IMR-90 (cell line): Measurements from ENCODE around the gene TMUB1. TPM values are rescaled to one million over a fixed set of nuclear protein-coding genes. Genes with fewer than 3 reads are reported as not detected.

Experiments used
- ATAC-seq: fragments of 200-7000 bp; cut with Tn5 transposase; 2 replicates; pipeline ENCODE4 v1.9.1; 2020; ENCODE audit warnings: low read depth, mild to moderate bottlenecking, moderate library complexity
- BruUV-seq: library from RNA; stranded (reverse); fragments of 400-500 nt; replicated peaks from 2 replicates; lab custom pipeline; 2021; lab: Mats Ljungman, UMichigan
- CTCF ChIA-PET: fragments of 300-600 bp; formaldehyde crosslinking; extraction: SDS; loops from one replicate; lab custom pipeline; 2021; ENCODE audit warnings: antibody characterized with exemption; lab: Yijun Ruan, JAX
- POLR2A ChIA-PET: fragments of 300-600 bp; sonication (Branson Sonifier 250); formaldehyde crosslinking; loops from one replicate; lab custom pipeline; 2022; ENCODE audit warnings: antibody characterized with exemption; ENCODE audit not compliant: unreplicated experiment; lab: Charles Lee
- DNase-seq: peaks from one replicate; pipeline ENCODE4 v3.0.0; 2013
- H2AFZ ChIP-seq: replicated peaks from 2 replicates; pipeline ENCODE3; 2013; ENCODE audit warnings: low read length, mild to moderate bottlenecking; ENCODE audit not compliant: poor library complexity
- H2AK5ac ChIP-seq: 2 replicates; pipeline ENCODE4 v1.6.1; 2013; ENCODE audit warnings: low read depth, low read length, inconsistent platforms
- H2AK9ac ChIP-seq: replicated peaks from 2 replicates; pipeline ENCODE3; 2013; ENCODE audit warnings: mild to moderate bottlenecking, low read depth, low read length, moderate library complexity; ENCODE audit not compliant: poor library complexity
- H2BK120ac ChIP-seq: 2 replicates; pipeline ENCODE4 v1.6.1; 2013; ENCODE audit warnings: low read depth, low read length, inconsistent platforms
- H2BK15ac ChIP-seq: 3 replicates; pipeline ENCODE4 v1.6.1; 2013; ENCODE audit warnings: low read depth, low read length, inconsistent platforms
- H2BK20ac ChIP-seq: 2 replicates; pipeline ENCODE4 v1.6.1; 2013; ENCODE audit warnings: low read depth, mild to moderate bottlenecking, inconsistent platforms, low read length, moderate library complexity
- H2BK5ac ChIP-seq: 2 replicates; pipeline ENCODE4 v1.6.1; 2013; ENCODE audit warnings: mild to moderate bottlenecking, low read depth, low read length, inconsistent platforms; ENCODE audit not compliant: poor library complexity, severe bottlenecking
- H3K14ac ChIP-seq: replicated peaks from 2 replicates; pipeline ENCODE4 v1.6.1; 2013; ENCODE audit warnings: low read depth, low read length, inconsistent platforms
- H3K18ac ChIP-seq: 2 replicates; pipeline ENCODE4 v1.6.1; 2013; ENCODE audit warnings: low read depth, low read length, control low read depth
- H3K23ac ChIP-seq: 2 replicates; pipeline ENCODE4 v1.6.1; 2013; ENCODE audit warnings: low read depth, low read length, inconsistent platforms
- H3K27ac ChIP-seq: 2 replicates; pipeline ENCODE4 v1.5.1; 2013; ENCODE audit warnings: mild to moderate bottlenecking, control low read depth, low read length; ENCODE audit not compliant: insufficient read depth
- H3K27me3 ChIP-seq: 2 replicates; pipeline ENCODE4 v1.6.1; 2013; ENCODE audit warnings: low read length; ENCODE audit not compliant: control insufficient read depth, insufficient read depth
- H3K36me3 ChIP-seq: 2 replicates; pipeline ENCODE4 v1.6.1; 2013; ENCODE audit warnings: low read length, mixed read lengths; ENCODE audit not compliant: control insufficient read depth, insufficient read depth
- H3K4ac ChIP-seq: 2 replicates; pipeline ENCODE4 v1.6.1; 2013; ENCODE audit warnings: low read depth, low read length, inconsistent platforms
- H3K4me1 ChIP-seq: 2 replicates; pipeline ENCODE4 v1.6.1; 2013; ENCODE audit warnings: low read length, mixed read lengths; ENCODE audit not compliant: control insufficient read depth, insufficient read depth
- H3K4me2 ChIP-seq: 2 replicates; pipeline ENCODE4 v1.6.1; 2013; ENCODE audit warnings: low read depth, mild to moderate bottlenecking, control low read depth, low read length, moderate library complexity
- H3K4me3 ChIP-seq: 2 replicates; pipeline ENCODE4 v1.5.1; 2013; ENCODE audit warnings: low read depth, mild to moderate bottlenecking, control low read depth, low read length, moderate library complexity; ENCODE audit not compliant: insufficient read depth
- H3K56ac ChIP-seq: 2 replicates; pipeline ENCODE4 v1.6.1; 2013; ENCODE audit warnings: low read length, inconsistent platforms; ENCODE audit not compliant: insufficient read depth; ENCODE audit errors: extremely low read depth
- H3K79me1 ChIP-seq, 2 experiments: 2 replicates each; pipeline ENCODE4 v1.6.1; 2013; ENCODE audit warnings: low read length in 2 of 2, inconsistent platforms in 1 of 2, low read depth in 1 of 2
- H3K9ac ChIP-seq: 2 replicates; pipeline ENCODE4 v1.6.1; 2013; ENCODE audit warnings: low read depth, low read length, control low read depth
- H3K9me1 ChIP-seq: 2 replicates; pipeline ENCODE4 v1.6.1; 2013; ENCODE audit warnings: low read length, inconsistent platforms; ENCODE audit not compliant: insufficient read depth
- H3K9me3 ChIP-seq: 2 replicates; pipeline ENCODE4 v1.6.1; 2013; ENCODE audit warnings: low read length; ENCODE audit not compliant: control insufficient read depth, insufficient read depth
- H4K20me1 ChIP-seq: 2 replicates; pipeline ENCODE4 v1.6.1; 2013; ENCODE audit warnings: low read length, inconsistent platforms; ENCODE audit not compliant: insufficient read depth
- H4K5ac ChIP-seq: 2 replicates; pipeline ENCODE4 v1.6.1; 2013; ENCODE audit warnings: mild to moderate bottlenecking, low read depth, low read length, control low read depth
- H4K8ac ChIP-seq, 2 experiments: 2 replicates each; pipeline ENCODE4 v1.6.1; 2013; ENCODE audit warnings: low read depth in 2 of 2, low read length in 2 of 2, control low read depth in 1 of 2, inconsistent platforms in 1 of 2
- H4K91ac ChIP-seq: 2 replicates; pipeline ENCODE4 v1.6.1; 2013; ENCODE audit warnings: low read depth, low read length, inconsistent platforms; ENCODE audit not compliant: insufficient read depth
- CEBPB ChIP-seq: IDR thresholded peaks from 2 replicates; pipeline ENCODE4 v1.6.1; 2012; ENCODE audit warnings: low read depth, low read length, improper control_type of control experiment
- FOS ChIP-seq: fragments of 150-350 bp; IDR thresholded peaks from 2 replicates; pipeline ENCODE4 v1.6.1; 2016; ENCODE audit warnings: low read depth, low read length
- NFE2L2 ChIP-seq: fragments of 150-350 bp; IDR thresholded peaks from 2 replicates; pipeline ENCODE4 v1.6.1; 2016; ENCODE audit warnings: low read depth, mild to moderate bottlenecking, low read length
- RAD21 ChIP-seq: IDR thresholded peaks from 2 replicates; pipeline ENCODE4 v1.6.1; 2012; ENCODE audit warnings: low read length, improper control_type of control experiment
- WGBS, 2 experiments: methylation state at CpG; one replicate each; pipeline versions ENCODE4 v1.1.5 to v1.1.7; 2013; ENCODE audit warnings: missing lambda C conversion rate in 2 of 2; ENCODE audit not compliant: insufficient read length in 1 of 2; ENCODE audit errors: extremely low coverage in 2 of 2; 5-methylcytosine and 5-hydroxymethylcytosine counted together
- dilution Hi-C: fragments of 300-500 bp; cut with HindIII; formaldehyde crosslinking; loops from one replicate; pipeline ENCODE4 v1.14.3; 2018; ENCODE audit warnings: low sequenced_read_pairs; ENCODE audit not compliant: unreplicated experiment
- in situ Hi-C: fragments of 300-500 bp; cut with MboI; formaldehyde crosslinking; loops from 3 replicates; pipeline ENCODE4 v1.14.3; 2019; ENCODE audit warnings: low sequenced_read_pairs, inconsistent platforms, mixed read lengths
- intact Hi-C: fragments of 100-400 bp; cut with micrococcal nuclease; formaldehyde crosslinking; loops from 2 replicates; pipeline ENCODE4 v1.10.0; 2022
- polyA plus RNA-seq, 3 experiments: library from polyadenylated mRNA; depleted of rRNA; stranded (reverse); fragments of >200 nt; gene quantifications; 2 replicates each; pipeline ENCODE4 v1.2.3, GENCODE V29; 2012; ENCODE audit warnings: low replicate concordance in 1 of 3
- total RNA-seq: library from RNA; depleted of rRNA; stranded (reverse); fragments of >200 nt; gene quantifications from 2 replicates; pipeline ENCODE4 v1.2.3, GENCODE V29; 2012

Gene TMUB1
- total and polyA plus RNA-seq, 2 of the 4 experiments (the other 2 are of a cell fraction): 6.8 to 29.8 TPM

GRCh38 chr7:151121380-151122170 is 38.3 kb upstream of the TMUB1 start:
- Histone ChIP-seq H4K20me1 (peaks cover 38% of the 10 kb centered on the region), H3K27ac (no peak overlapping the region), H3K9ac (no peak overlapping the region), H4K91ac (no peak overlapping the region), H3K14ac (no peak overlapping the region), H2BK5ac (no peak overlapping the region), H3K4ac (no peak overlapping the region), H3K27me3 (no peaks in the 10 kb centered on the region), H4K5ac (no peak overlapping the region), H4K8ac (no peak overlapping the region), H3K79me1 (peaks cover 14 to 45% of the 10 kb centered on the region in 2 experiments), H2AK9ac (no peak overlapping the region), H2BK15ac (no peak overlapping the region), H3K18ac (no peak overlapping the region), H3K23ac (no peak overlapping the region), H3K4me1 (no peaks in the 10 kb centered on the region), H3K9me3 (no peaks in the 10 kb centered on the region), H3K36me3 (peaks cover 73% of the 10 kb centered on the region), H2AK5ac (no peak overlapping the region), H3K56ac (no peak overlapping the region), H2BK20ac (no peak overlapping the region), H3K4me3 (no peak overlapping the region), H3K4me2 (no peak overlapping the region), H3K9me1 (no peaks in the 10 kb centered on the region), H2BK120ac (no peak overlapping the region), H2AFZ (no peak overlapping the region)
- dilution Hi-C loops: no loop called here
- no peak for DNase-seq
- no peak for ATAC-seq
- TF ChIP-seq RAD21 (no peak), CEBPB (no peak), NFE2L2 (no peak), FOS (no peak)
- WGBS, 2 experiments: 89% methylated on average over 22 of the region's 30 CpGs; no CpG with 5 or more reads in 1 of the 2 experiments
- intact Hi-C loops: loop anchor here (5.0 kb wide), 1 partner anchor 181 kb away; no protein-coding TSS in a partner anchor
- BruUV-seq: no TSS peak
- ChIA-PET POLR2A (no interaction called here), CTCF (no interaction called here)
- in situ Hi-C loops: loop anchor here (10.0 to 25.0 kb wide), 2 partner anchors 183 to 334 kb away; no protein-coding TSS in a partner anchor
